GM12878 (cell line): Measurements from ENCODE around the gene GINS2. TPM values are rescaled to one million over a fixed set of nuclear protein-coding genes. Genes with fewer than 3 reads are reported as not detected.

ENCODE experiments used
- ATAC-seq: fragments of 200-7000 bp; cut with Tn5 transposase; 3 replicates; pipeline ENCODE4 v1.9.1; 2020; ENCODE audit warnings: mild to moderate bottlenecking, moderate library complexity
- BruUV-seq: library from RNA; stranded (reverse); fragments of 400-500 nt; replicated peaks from 2 replicates; lab custom pipeline; 2021; lab: Mats Ljungman, UMichigan
- CTCF ChIA-PET: fragments of 300-600 bp; sonication (Branson Sonifier 250); formaldehyde crosslinking; extraction: SDS; loops from one replicate; lab custom pipeline; 2021; ENCODE audit warnings: inconsistent platforms; lab: Yijun Ruan, JAX
- POLR2A ChIA-PET: fragments of 350-600 bp; formaldehyde crosslinking; extraction: SDS; loops from one replicate; lab custom pipeline; 2021; ENCODE audit warnings: inconsistent platforms; lab: Charles Lee
- RAD21 ChIA-PET: fragments of 300-600 bp; sonication (Branson Sonifier 250); formaldehyde crosslinking; loops from one replicate; lab custom pipeline; 2023; ENCODE audit warnings: antibody characterized with exemption; ENCODE audit not compliant: unreplicated experiment; lab: Charles Lee
- SMC1A ChIA-PET: fragments of 300-600 bp; sonication (Branson Sonifier 250); formaldehyde crosslinking; loops from one replicate; lab custom pipeline; 2023; ENCODE audit not compliant: unreplicated experiment, uncharacterized antibody; lab: Charles Lee
- DNase-seq: peaks from one replicate; pipeline ENCODE4 v3.0.0-alpha.2; 2011; ENCODE audit warnings: low read depth, low spot score
- FAIRE-seq: peaks from 3 replicates; lab custom pipeline; 2011; peaks lifted over from hg19 to GRCh38; lab: Jason Lieb, UNC
- H2AFZ ChIP-seq: 2 replicates; pipeline ENCODE4 v1.6.0; 2011; ENCODE audit warnings: low read depth, low read length, control low read depth; ENCODE audit not compliant: control insufficient read depth
- H3K27ac ChIP-seq: 2 replicates; pipeline ENCODE4 v1.5.1; 2011; ENCODE audit warnings: control low read depth; ENCODE audit not compliant: control insufficient read depth, insufficient read depth
- H3K27me3 ChIP-seq, 2 experiments: replicated peaks in 1 of 2; 2 replicates each; pipeline versions ENCODE4 v1.6.0 to v1.6.1; 2011; ENCODE audit warnings: low read length in 1 of 2; ENCODE audit not compliant: control insufficient read depth in 2 of 2, insufficient read depth in 2 of 2
- H3K36me3 ChIP-seq, 2 experiments: 2 replicates each; pipeline ENCODE4 v1.5.1; 2011; ENCODE audit warnings: low read length in 1 of 2; ENCODE audit not compliant: control insufficient read depth in 2 of 2, insufficient read depth in 2 of 2
- H3K4me1 ChIP-seq: 2 replicates; pipeline ENCODE4 v1.6.1; 2011; ENCODE audit warnings: mild to moderate bottlenecking, low read length, moderate library complexity, mixed read lengths; ENCODE audit not compliant: control insufficient read depth, insufficient read depth
- H3K4me2 ChIP-seq: 2 replicates; pipeline ENCODE4 v1.6.0; 2011; ENCODE audit warnings: control low read depth; ENCODE audit not compliant: control insufficient read depth, insufficient read depth
- H3K4me3 ChIP-seq: fragments of 200-600 bp; sonication (generic); 2 replicates; pipeline ENCODE4 v1.5.1; 2016
- H3K79me2 ChIP-seq: 2 replicates; pipeline ENCODE4 v1.6.0; 2011; ENCODE audit warnings: low read length; ENCODE audit not compliant: control insufficient read depth, insufficient read depth
- H3K9ac ChIP-seq: 2 replicates; pipeline ENCODE4 v1.8.0; 2011; ENCODE audit warnings: low read length, control low read depth, mixed read lengths; ENCODE audit not compliant: control insufficient read depth, insufficient read depth
- H3K9me3 ChIP-seq: replicated peaks from 3 replicates; pipeline ENCODE4 v1.5.1; 2011; ENCODE audit warnings: mild to moderate bottlenecking, low read length; ENCODE audit not compliant: control insufficient read depth, insufficient read depth
- H4K20me1 ChIP-seq: 2 replicates; pipeline ENCODE4 v1.6.0; 2011; ENCODE audit not compliant: control insufficient read depth, insufficient read depth
- CEBPB ChIP-seq, 2 experiments: fragments of 150-350 bp in 1 of 2; IDR thresholded peaks; 2 replicates each; pipeline ENCODE4 v1.6.1; 2012 to 2014; ENCODE audit warnings: low read depth in 2 of 2, low read length in 2 of 2, borderline replicate concordance in 1 of 2, inconsistent platforms in 1 of 2
- RAD51 ChIP-seq: fragments of 450-650 bp; IDR thresholded peaks from 2 replicates; pipeline ENCODE4 v1.6.1; 2016; ENCODE audit warnings: moderate library complexity, mild to moderate bottlenecking, inconsistent platforms
- WGBS: methylation state at CpG from one replicate; pipeline ENCODE4 v1.1.6; 2016; ENCODE audit warnings: low lambda C conversion rate; ENCODE audit not compliant: insufficient replicate concordance, insufficient coverage; ENCODE audit errors: missing lambda C conversion rate; 5-methylcytosine and 5-hydroxymethylcytosine counted together
- in situ Hi-C: fragments of 300-500 bp; cut with MboI; formaldehyde crosslinking; loops from 9 replicates; pipeline ENCODE4 v1.14.3; 2018; ENCODE audit warnings: mixed read lengths
- intact Hi-C: fragments of 100-400 bp; cut with micrococcal nuclease; formaldehyde crosslinking; loops from one replicate; pipeline ENCODE4 v1.14.2; 2022; ENCODE audit not compliant: unreplicated experiment
- polyA plus RNA-seq, 11 experiments: library from polyadenylated mRNA; depleted of rRNA in 4 of 11; unstranded in 6 of 11; stranded (reverse) in 5 of 11; fragments of >200 nt; fragmentation: Nextera tagmentation in 4 of 11; fragmentation: Illumina TruSeq in 1 of 11; extraction: Ambion mirVana in 4 of 11; extraction: Trizol in 1 of 11; gene quantifications; 1 replicate in 1 of 11; 2 replicates in 10 of 11; pipeline versions ENCODE4 v1.2.1 to v1.2.3, GENCODE V29; 2011 to 2016; ENCODE audit warnings: inconsistent platforms in 2 of 11, missing spikeins in 2 of 11, low read depth in 1 of 11
- total RNA-seq, 4 experiments: library from RNA; depleted of rRNA in 3 of 4; stranded (reverse); fragments of >200 nt in 3 of 4; fragmentation: Illumina TruSeq in 1 of 4; extraction: Trizol in 1 of 4; gene quantifications; 2 replicates each; pipeline versions ENCODE4 v1.2.1 to v1.2.3, GENCODE V29; 2013 to 2021
- TF ChIP-seq, protein P1 (sequence below): IDR thresholded peaks from 2 replicates; pipeline ENCODE4 v1.6.1; 2011; ENCODE audit warnings: borderline replicate concordance, low read depth, mild to moderate bottlenecking, moderate library complexity, mixed read lengths, low read length; ENCODE audit not compliant: insufficient read depth; ENCODE audit errors: extremely low read length

GINS2 gene
- total and polyA plus RNA-seq, 10 of the 15 experiments (the other 5 are each of a cell fraction or from before 2014, with no cell fraction given), result 42.7 to 90.8 (median 57.0) TPM

DNA sequence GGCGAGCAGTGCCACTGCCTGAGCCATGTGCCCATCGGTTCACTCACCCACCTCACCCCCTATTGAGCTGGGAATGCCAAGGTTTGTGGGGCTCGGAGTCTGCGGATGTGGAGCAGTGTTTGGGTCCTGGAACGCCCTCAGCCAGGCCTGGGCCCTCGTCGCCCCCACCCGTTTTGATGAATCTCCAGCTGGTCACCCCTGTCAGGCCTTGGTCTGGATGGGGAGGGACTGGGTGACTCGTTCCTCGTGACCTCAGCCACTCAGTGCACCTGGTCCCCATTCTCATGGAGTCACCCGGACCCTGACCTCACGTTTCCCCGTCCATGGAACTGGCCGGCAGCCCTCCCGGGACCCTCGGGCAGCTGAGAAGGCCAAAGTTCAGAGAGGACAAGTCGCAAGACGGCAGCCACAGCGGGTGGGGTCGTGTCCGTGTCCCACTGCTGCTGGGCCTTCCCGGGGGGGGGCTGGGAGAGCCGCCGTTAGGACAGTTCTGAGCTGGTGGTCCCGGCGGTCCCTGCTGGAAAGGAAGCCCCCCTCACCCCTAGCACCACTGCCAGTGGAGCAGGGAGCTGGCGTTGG lies 52.4 kb downstream of the GINS2 start:
- in situ Hi-C loops, result no loop called here
- CTCF ChIA-PET, result interaction anchor here (1.0 to 1.3 kb wide), 2 partner anchors 39 to 49 kb away, joined by 3 to 5 read pairs; no protein-coding TSS in a partner anchor
- Histone ChIP-seq H3K4me1 (no peaks in the 10 kb centered on the region), H2AFZ (no peak overlapping the region), H3K27ac (no peak overlapping the region), H3K9ac (no peak overlapping the region), H3K4me2 (no peak overlapping the region), H3K36me3 (peaks cover 0 to 39% of the 10 kb centered on the region in 2 experiments; a peak in 3 of 4 replicates), H3K79me2 (peaks cover 1% of the 10 kb centered on the region), H3K9me3 (no peaks in the 10 kb centered on the region)
- no TSS peak for BruUV-seq
- no peak for DNase-seq
- WGBS, result 78% methylated on average over 25 of the region's 27 CpGs
- RAD21 ChIA-PET, result interaction anchor here (1.1 kb wide), 1 partner anchor 20 kb away, joined by 5 read pairs; no protein-coding TSS in a partner anchor
- SMC1A ChIA-PET, result interaction anchor here (1.0 kb wide), 1 partner anchor 77 kb away, joined by 3 read pairs; no protein-coding TSS in a partner anchor
- TF ChIP-seq, protein P1, sequence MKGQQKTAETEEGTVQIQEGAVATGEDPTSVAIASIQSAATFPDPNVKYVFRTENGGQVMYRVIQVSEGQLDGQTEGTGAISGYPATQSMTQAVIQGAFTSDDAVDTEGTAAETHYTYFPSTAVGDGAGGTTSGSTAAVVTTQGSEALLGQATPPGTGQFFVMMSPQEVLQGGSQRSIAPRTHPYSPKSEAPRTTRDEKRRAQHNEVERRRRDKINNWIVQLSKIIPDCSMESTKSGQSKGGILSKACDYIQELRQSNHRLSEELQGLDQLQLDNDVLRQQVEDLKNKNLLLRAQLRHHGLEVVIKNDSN, result no peak
- TF ChIP-seq RAD51 (no peak), CEBPB (IDR thresholded peaks at IDR 0.05; ENCODE audit: borderline replicate concordance in 1 of 2, low read depth in 2 of 2, low read length in 2 of 2) (no peak)
- TF ChIP-seq, all 136 proteins: peak for 0
- FAIRE-seq (no peak), ATAC-seq (no peak)
- intact Hi-C loops, result no loop called here
- no peak overlapping the region for H3K4me3 ChIP-seq
- H4K20me1 ChIP-seq, result no peaks in the 10 kb centered on the region
- no peaks in the 10 kb centered on the region for H3K27me3 ChIP-seq
- POLR2A ChIA-PET, result no interaction called here
